Smooth muscle cell (in vitro differentiated cells): Measurements from ENCODE around the gene BCL2. TPM values are rescaled to one million over a fixed set of nuclear protein-coding genes. Genes with fewer than 3 reads are reported as not detected.

Experiments used
- DNase-seq: peaks from one replicate; lab custom pipeline; 2025; ENCODE audit not compliant: unreplicated experiment; lab: John Stamatoyannopoulos, UW
- H2AFZ ChIP-seq: fragments of 200-600 bp; sonication (generic); 2 replicates; pipeline ENCODE4 v1.6.0; 2016; ENCODE audit warnings: antibody characterized with exemption, low read depth, mild to moderate bottlenecking
- H3F3A ChIP-seq: fragments of 200-600 bp; sonication (generic); 2 replicates; pipeline ENCODE4 v1.6.0; 2017; ENCODE audit warnings: antibody characterized with exemption, low read depth
- H3K27ac ChIP-seq: fragments of 200-600 bp; sonication (generic); 2 replicates; pipeline ENCODE4 v1.5.1; 2016; ENCODE audit warnings: low read depth, mild to moderate bottlenecking
- H3K27me3 ChIP-seq: fragments of 200-600 bp; sonication (generic); 2 replicates; pipeline ENCODE4 v1.6.1; 2016; ENCODE audit warnings: low read depth, mild to moderate bottlenecking
- H3K36me3 ChIP-seq: fragments of 200-600 bp; sonication (generic); 2 replicates; pipeline ENCODE4 v1.5.1; 2016; ENCODE audit warnings: low read depth
- H3K4me1 ChIP-seq: fragments of 200-600 bp; sonication (generic); 2 replicates; pipeline ENCODE4 v1.5.1; 2016; ENCODE audit warnings: low read depth
- H3K4me2 ChIP-seq: fragments of 200-600 bp; sonication (generic); 2 replicates; pipeline ENCODE4 v1.6.0; 2016; ENCODE audit warnings: mild to moderate bottlenecking
- H3K4me3 ChIP-seq: fragments of 200-600 bp; sonication (generic); 2 replicates; pipeline ENCODE4 v1.5.1; 2016; ENCODE audit warnings: mild to moderate bottlenecking
- H3K79me2 ChIP-seq: fragments of 200-600 bp; sonication (generic); 2 replicates; pipeline ENCODE4 v1.6.0; 2016; ENCODE audit warnings: low read depth, mild to moderate bottlenecking
- H3K9ac ChIP-seq: fragments of 200-600 bp; sonication (generic); 2 replicates; pipeline ENCODE4 v1.6.0; 2016; ENCODE audit warnings: low read depth
- H3K9me3 ChIP-seq: fragments of 200-600 bp; sonication (generic); replicated peaks from 2 replicates; pipeline ENCODE4 v1.5.1; 2016; ENCODE audit warnings: low read depth
- H4K20me1 ChIP-seq: fragments of 200-600 bp; sonication (generic); 2 replicates; pipeline ENCODE4 v1.6.0; 2016; ENCODE audit warnings: low read depth
- WGBS: methylation state at CpG from one replicate; pipeline ENCODE4 v1.1.7; 2016; ENCODE audit warnings: low lambda C conversion rate; 5-methylcytosine and 5-hydroxymethylcytosine counted together
- polyA plus RNA-seq: library from polyadenylated mRNA; unstranded; fragments of >200 nt; fragmentation: Nextera tagmentation; extraction: Ambion mirVana; gene quantifications from 2 replicates; pipeline ENCODE4 v1.2.1, GENCODE V29; 2016
- total RNA-seq: library from RNA; depleted of rRNA; stranded (reverse); fragments of >200 nt; gene quantifications from 2 replicates; pipeline ENCODE4 v1.2.3, GENCODE V29; 2014
- TF ChIP-seq, protein P1 (sequence below): fragments of 200-600 bp; sonication (generic); IDR thresholded peaks from 2 replicates; pipeline ENCODE4 v1.5.1; 2017; ENCODE audit warnings: borderline replicate concordance, mild to moderate bottlenecking, antibody characterized with exemption; ENCODE audit not compliant: insufficient read depth, poor library complexity, severe bottlenecking

The BCL2 gene
- total and polyA plus RNA-seq, 2 experiments from 2014 or later: 0.85 TPM; not detected in 1

DNA sequence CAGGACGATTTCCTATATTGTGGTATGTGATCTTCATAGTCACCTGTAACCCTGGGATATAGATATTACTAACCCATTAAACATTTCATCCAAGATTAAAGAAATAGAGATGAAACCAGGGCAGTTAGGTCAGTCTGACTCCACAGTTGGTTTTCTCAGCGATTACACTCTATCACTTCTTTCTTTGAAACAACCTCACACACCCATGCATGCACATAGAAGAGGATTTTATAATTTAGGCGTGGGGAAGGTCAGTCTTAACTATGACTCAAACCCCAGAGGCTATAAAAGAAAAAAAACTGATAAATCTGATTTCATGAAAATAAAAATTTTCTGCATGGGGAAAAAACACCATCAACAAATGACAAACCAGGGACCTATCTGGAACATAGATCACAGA, 54.2 kb downstream of the BCL2 start:
- H3K4me3 ChIP-seq: no peak overlapping the region
- H4K20me1 ChIP-seq: no peaks in the 10 kb centered on the region
- H3K27me3 ChIP-seq: peaks cover 5% of the 10 kb centered on the region
- no peak overlapping the region for H2AFZ ChIP-seq
- no peaks in the 10 kb centered on the region for H3K4me1 ChIP-seq
- H3K79me2 ChIP-seq: no peaks in the 10 kb centered on the region
- H3K4me2 ChIP-seq: no peak overlapping the region
- H3F3A ChIP-seq: no peaks in the 10 kb centered on the region
- DNase-seq: no peak
- TF ChIP-seq, protein P1, sequence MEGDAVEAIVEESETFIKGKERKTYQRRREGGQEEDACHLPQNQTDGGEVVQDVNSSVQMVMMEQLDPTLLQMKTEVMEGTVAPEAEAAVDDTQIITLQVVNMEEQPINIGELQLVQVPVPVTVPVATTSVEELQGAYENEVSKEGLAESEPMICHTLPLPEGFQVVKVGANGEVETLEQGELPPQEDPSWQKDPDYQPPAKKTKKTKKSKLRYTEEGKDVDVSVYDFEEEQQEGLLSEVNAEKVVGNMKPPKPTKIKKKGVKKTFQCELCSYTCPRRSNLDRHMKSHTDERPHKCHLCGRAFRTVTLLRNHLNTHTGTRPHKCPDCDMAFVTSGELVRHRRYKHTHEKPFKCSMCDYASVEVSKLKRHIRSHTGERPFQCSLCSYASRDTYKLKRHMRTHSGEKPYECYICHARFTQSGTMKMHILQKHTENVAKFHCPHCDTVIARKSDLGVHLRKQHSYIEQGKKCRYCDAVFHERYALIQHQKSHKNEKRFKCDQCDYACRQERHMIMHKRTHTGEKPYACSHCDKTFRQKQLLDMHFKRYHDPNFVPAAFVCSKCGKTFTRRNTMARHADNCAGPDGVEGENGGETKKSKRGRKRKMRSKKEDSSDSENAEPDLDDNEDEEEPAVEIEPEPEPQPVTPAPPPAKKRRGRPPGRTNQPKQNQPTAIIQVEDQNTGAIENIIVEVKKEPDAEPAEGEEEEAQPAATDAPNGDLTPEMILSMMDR: no peak
- no peaks in the 10 kb centered on the region for H3K9me3 ChIP-seq
- H3K9ac ChIP-seq: no peak overlapping the region
- H3K36me3 ChIP-seq: no peaks in the 10 kb centered on the region
- 78% methylated on average over 3 of the region's 3 CpGs for WGBS
- no peak overlapping the region for H3K27ac ChIP-seq

DNA sequence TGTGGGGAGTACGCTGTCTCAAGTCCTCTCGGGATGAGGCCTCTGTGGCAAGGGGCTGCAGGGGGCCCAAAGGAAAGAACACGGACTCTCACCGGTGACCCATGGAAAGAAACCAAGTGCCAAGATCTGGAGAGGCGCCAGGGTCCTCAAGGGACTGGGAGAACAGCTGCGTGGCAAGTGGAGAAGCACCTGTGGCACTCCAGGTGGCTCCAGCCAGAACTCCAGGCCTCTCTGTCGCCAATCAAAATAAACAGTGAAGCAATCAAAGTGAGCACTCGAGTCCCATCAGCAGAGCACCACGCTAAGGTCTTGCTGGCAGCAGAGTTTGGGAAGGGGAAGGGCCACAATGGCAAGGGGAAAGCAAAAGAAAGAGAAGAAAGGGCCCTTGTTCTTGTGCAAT, 54.7 kb downstream of the BCL2 start:
- H3F3A ChIP-seq: no peaks in the 10 kb centered on the region
- no peaks in the 10 kb centered on the region for H3K36me3 ChIP-seq
- H3K4me2 ChIP-seq: no peak overlapping the region
- no peak overlapping the region for H3K27ac ChIP-seq
- H3K9me3 ChIP-seq: no peaks in the 10 kb centered on the region
- TF ChIP-seq, protein P1: no peak
- H2AFZ ChIP-seq: no peak overlapping the region
- H3K9ac ChIP-seq: no peak overlapping the region
- H4K20me1 ChIP-seq: no peaks in the 10 kb centered on the region
- no peaks in the 10 kb centered on the region for H3K79me2 ChIP-seq
- no peak overlapping the region for H3K4me3 ChIP-seq
- WGBS: 95% methylated on average over 9 of the region's 9 CpGs
- H3K27me3 ChIP-seq: peaks cover 5% of the 10 kb centered on the region
- DNase-seq: no peak
- no peaks in the 10 kb centered on the region for H3K4me1 ChIP-seq

DNA sequence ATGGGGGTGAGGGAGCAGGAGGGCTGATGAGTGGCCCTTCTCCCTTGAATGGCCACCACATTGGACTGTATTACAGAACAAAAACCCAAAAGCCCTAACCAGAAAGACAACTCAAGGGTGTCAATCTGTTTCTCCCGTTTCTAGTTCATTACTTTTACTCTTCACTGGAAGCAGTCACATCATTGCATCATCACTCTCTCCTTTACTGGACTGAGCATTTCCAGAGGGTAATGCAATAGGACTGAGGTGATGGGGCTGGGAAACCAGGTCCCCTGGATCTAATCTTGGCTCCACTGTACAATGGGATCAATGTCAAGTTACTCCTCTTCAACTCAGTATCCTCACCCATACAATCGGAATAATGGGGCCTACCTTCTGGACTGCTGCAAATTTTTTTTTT, 56.1 kb downstream of the BCL2 start:
- TF ChIP-seq, protein P1: no peak
- Histone ChIP-seq H3K9ac (no peak overlapping the region), H3K79me2 (no peaks in the 10 kb centered on the region), H3K27ac (no peak overlapping the region), H3K27me3 (peaks cover 5% of the 10 kb centered on the region), H3F3A (no peaks in the 10 kb centered on the region), H3K4me3 (no peak overlapping the region), H3K9me3 (no peaks in the 10 kb centered on the region), H2AFZ (no peak overlapping the region), H3K4me2 (no peak overlapping the region), H3K4me1 (no peaks in the 10 kb centered on the region), H4K20me1 (no peaks in the 10 kb centered on the region), H3K36me3 (no peaks in the 10 kb centered on the region)
- 87% methylated on average over 2 of the region's 2 CpGs for WGBS
- DNase-seq: no peak
